Measurements from ENCODE around the gene ATXN3L.

Gene ATXN3L

GRCh38 chrX:13290891-13291614 lies 28.8 kb downstream of the ATXN3L start:
- Histone ChIP-seq H3K36me3 (ENCODE audit: insufficient read depth, insufficient read length, low read length) (no peaks in the 10 kb centered on the region), H3K9ac (ENCODE audit: insufficient read length, low read depth) (no peak overlapping the region), H3K9me3 (ENCODE audit: insufficient read depth, low read length) (peaks cover 4% of the 10 kb centered on the region), H3K4me1 (ENCODE audit: insufficient read depth, insufficient read length) (no peaks in the 10 kb centered on the region), H3K4me3 (ENCODE audit: insufficient read length, low read depth) (no peak overlapping the region), H3K27me3 (ENCODE audit: insufficient read depth, insufficient read length) (no peaks in the 10 kb centered on the region)
- DNase-seq (ENCODE audit: low read depth, low spot score), result no peak
- TF ChIP-seq YY1 (IDR thresholded peaks at IDR 0.05; ENCODE audit: insufficient read depth, insufficient read length), result no peak
- TF ChIP-seq SUZ12 (IDR thresholded peaks at IDR 0.05; ENCODE audit: extremely low read depth, insufficient read depth, insufficient read length), result no peak
- TF ChIP-seq ZNF274 (IDR thresholded peaks at IDR 0.05; ENCODE audit: low read depth, low read length), result no peak

- Histone ChIP-seq H3K27me3 (ENCODE audit: insufficient read depth, insufficient read length) (no peaks in the 10 kb centered on the region), H3K4me1 (ENCODE audit: insufficient read depth, insufficient read length) (no peaks in the 10 kb centered on the region), H3K9me3 (ENCODE audit: insufficient read depth, low read length) (peaks cover 28% of the 10 kb centered on the region), H3K36me3 (ENCODE audit: insufficient read depth, insufficient read length, low read length) (no peaks in the 10 kb centered on the region), H3K9ac (ENCODE audit: insufficient read length, low read depth) (no peak overlapping the region), H3K4me3 (ENCODE audit: insufficient read length, low read depth) (no peak overlapping the region)
- DNase-seq (ENCODE audit: low read depth, low spot score), result no peak
- TF ChIP-seq SUZ12 (IDR thresholded peaks at IDR 0.05; ENCODE audit: extremely low read depth, insufficient read depth, insufficient read length) (no peak), YY1 (IDR thresholded peaks at IDR 0.05; ENCODE audit: insufficient read depth, insufficient read length) (no peak), ZNF274 (IDR thresholded peaks at IDR 0.05; ENCODE audit: low read depth, low read length) (no peak)
These were observed 31.2 kb downstream of the ATXN3L start for GRCh38 chrX:13288671-13289070.

GRCh38 chrX:13287816-13288215 lies 32.0 kb downstream of the ATXN3L start:
- no peak overlapping the region for H3K9ac ChIP-seq (ENCODE audit: insufficient read length, low read depth)
- no peaks in the 10 kb centered on the region for H3K27me3 ChIP-seq (ENCODE audit: insufficient read depth, insufficient read length)
- H3K36me3 ChIP-seq (ENCODE audit: insufficient read depth, insufficient read length, low read length), result no peaks in the 10 kb centered on the region
- no peak for DNase-seq (ENCODE audit: low read depth, low spot score)
- peaks cover 36% of the 10 kb centered on the region for H3K9me3 ChIP-seq (ENCODE audit: insufficient read depth, low read length)
- H3K4me1 ChIP-seq (ENCODE audit: insufficient read depth, insufficient read length), result no peaks in the 10 kb centered on the region
- H3K4me3 ChIP-seq (ENCODE audit: insufficient read length, low read depth), result no peak overlapping the region
- TF ChIP-seq YY1 (IDR thresholded peaks at IDR 0.05; ENCODE audit: insufficient read depth, insufficient read length) (no peak), ZNF274 (IDR thresholded peaks at IDR 0.05; ENCODE audit: low read depth, low read length) (no peak), SUZ12 (IDR thresholded peaks at IDR 0.05; ENCODE audit: extremely low read depth, insufficient read depth, insufficient read length) (no peak)

GRCh38 chrX:13285693-13286092 lies 34.2 kb downstream of the ATXN3L start:
- no peak overlapping the region for H3K9ac ChIP-seq (ENCODE audit: insufficient read length, low read depth)
- no peaks in the 10 kb centered on the region for H3K4me1 ChIP-seq (ENCODE audit: insufficient read depth, insufficient read length)

GRCh38 chrX:13285229-13285628 lies 34.6 kb downstream of the ATXN3L start:
- Histone ChIP-seq H3K36me3 (ENCODE audit: insufficient read depth, insufficient read length, low read length) (no peaks in the 10 kb centered on the region), H3K9me3 (ENCODE audit: insufficient read depth, low read length) (peaks cover 55% of the 10 kb centered on the region), H3K4me3 (ENCODE audit: insufficient read length, low read depth) (no peak overlapping the region), H3K27me3 (ENCODE audit: insufficient read depth, insufficient read length) (no peaks in the 10 kb centered on the region), H3K9ac (ENCODE audit: insufficient read length, low read depth) (no peak overlapping the region), H3K4me1 (ENCODE audit: insufficient read depth, insufficient read length) (no peaks in the 10 kb centered on the region)
- no peak for DNase-seq (ENCODE audit: low read depth, low spot score)
- TF ChIP-seq YY1 (IDR thresholded peaks at IDR 0.05; ENCODE audit: insufficient read depth, insufficient read length) (no peak), SUZ12 (IDR thresholded peaks at IDR 0.05; ENCODE audit: extremely low read depth, insufficient read depth, insufficient read length) (no peak), ZNF274 (IDR thresholded peaks at IDR 0.05; ENCODE audit: low read depth, low read length) (no peak)

More at GRCh38 chrX:13285693-13286092, 34.2 kb downstream of the ATXN3L start:
- no peak for DNase-seq (ENCODE audit: low read depth, low spot score)
- H3K27me3 ChIP-seq (ENCODE audit: insufficient read depth, insufficient read length), result no peaks in the 10 kb centered on the region
- no peaks in the 10 kb centered on the region for H3K36me3 ChIP-seq (ENCODE audit: insufficient read depth, insufficient read length, low read length)
- TF ChIP-seq YY1 (IDR thresholded peaks at IDR 0.05; ENCODE audit: insufficient read depth, insufficient read length) (no peak), ZNF274 (IDR thresholded peaks at IDR 0.05; ENCODE audit: low read depth, low read length) (no peak), SUZ12 (IDR thresholded peaks at IDR 0.05; ENCODE audit: extremely low read depth, insufficient read depth, insufficient read length) (no peak)
- no peak overlapping the region for H3K4me3 ChIP-seq (ENCODE audit: insufficient read length, low read depth)
- peaks cover 55% of the 10 kb centered on the region for H3K9me3 ChIP-seq (ENCODE audit: insufficient read depth, low read length)

- no peak overlapping the region for H3K4me3 ChIP-seq (ENCODE audit: insufficient read length, low read depth)
- H3K9ac ChIP-seq (ENCODE audit: insufficient read length, low read depth), result no peak overlapping the region
- H3K9me3 ChIP-seq (ENCODE audit: insufficient read depth, low read length), result peaks cover 55% of the 10 kb centered on the region
- no peaks in the 10 kb centered on the region for H3K36me3 ChIP-seq (ENCODE audit: insufficient read depth, insufficient read length, low read length)
- H3K27me3 ChIP-seq (ENCODE audit: insufficient read depth, insufficient read length), result no peaks in the 10 kb centered on the region
- no peaks in the 10 kb centered on the region for H3K4me1 ChIP-seq (ENCODE audit: insufficient read depth, insufficient read length)
- no peak for DNase-seq (ENCODE audit: low read depth, low spot score)
- TF ChIP-seq ZNF274 (IDR thresholded peaks at IDR 0.05; ENCODE audit: low read depth, low read length) (no peak), YY1 (IDR thresholded peaks at IDR 0.05; ENCODE audit: insufficient read depth, insufficient read length) (no peak), SUZ12 (IDR thresholded peaks at IDR 0.05; ENCODE audit: extremely low read depth, insufficient read depth, insufficient read length) (no peak)
These were observed 35.3 kb downstream of the ATXN3L start for GRCh38 chrX:13284570-13284969.

- H3K9ac ChIP-seq (ENCODE audit: insufficient read length, low read depth), result no peak overlapping the region
- no peaks in the 10 kb centered on the region for H3K4me1 ChIP-seq (ENCODE audit: insufficient read depth, insufficient read length)
- H3K4me3 ChIP-seq (ENCODE audit: insufficient read length, low read depth), result no peak overlapping the region
- DNase-seq (ENCODE audit: low read depth, low spot score), result peak; percentile 65
- peaks cover 55% of the 10 kb centered on the region for H3K9me3 ChIP-seq (ENCODE audit: insufficient read depth, low read length)
- TF ChIP-seq YY1 (IDR thresholded peaks at IDR 0.05; ENCODE audit: insufficient read depth, insufficient read length), result no peak
- TF ChIP-seq SUZ12 (IDR thresholded peaks at IDR 0.05; ENCODE audit: extremely low read depth, insufficient read depth, insufficient read length), result no peak
- TF ChIP-seq ZNF274 (IDR thresholded peaks at IDR 0.05; ENCODE audit: low read depth, low read length), result no peak
- no peaks in the 10 kb centered on the region for H3K36me3 ChIP-seq (ENCODE audit: insufficient read depth, insufficient read length, low read length)
- H3K27me3 ChIP-seq (ENCODE audit: insufficient read depth, insufficient read length), result no peaks in the 10 kb centered on the region
These were observed 35.8 kb downstream of the ATXN3L start for GRCh38 chrX:13283950-13284546.
